HG03175 (cell line): ENCODE results near the gene RMND1.
"Not testable (repeated sequence)": the region's sequence is repeated elsewhere in the genome, so short reads cannot be mapped to it uniquely, and the experiment has no call there.

Source experiments
- ATAC-seq: cut with Tn5 transposase; IDR thresholded peaks from one replicate; pipeline ENCODE4 v1.9.1; 2021; ENCODE audit warnings: mild to moderate bottlenecking, moderate library complexity; ENCODE audit not compliant: unreplicated experiment

Gene RMND1

DNA sequence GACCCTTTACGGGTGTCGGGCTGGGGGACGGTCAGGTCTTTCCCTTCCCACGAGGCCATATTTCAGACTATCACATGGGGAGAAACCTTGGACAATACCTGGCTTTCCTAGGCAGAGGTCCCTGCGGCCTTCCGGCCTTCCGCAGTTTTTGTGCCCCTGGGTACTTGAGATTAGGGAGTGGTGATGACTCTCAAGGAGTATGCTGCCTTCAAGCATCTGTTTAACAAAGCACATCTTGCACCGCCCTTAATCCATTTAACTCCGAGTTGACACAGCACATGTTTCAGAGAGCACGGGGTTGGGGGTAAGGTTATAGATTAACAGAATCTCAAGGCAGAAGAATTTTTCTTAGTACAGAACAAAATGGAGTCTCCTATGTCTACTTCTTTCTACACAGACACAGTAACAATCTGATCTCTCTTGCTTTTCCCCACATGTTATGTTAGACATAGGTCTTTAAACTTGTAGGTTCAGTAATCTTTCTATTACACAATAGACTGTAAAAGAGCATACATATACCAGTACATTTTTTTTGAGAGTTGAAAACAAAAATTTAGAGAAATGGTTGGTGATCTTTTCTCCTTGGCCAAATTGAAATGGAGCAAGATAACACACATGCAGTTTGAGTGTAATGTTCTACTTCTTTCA, 3.9 kb upstream of the RMND1 start:
- ATAC-seq = not testable (repeated sequence)

DNA sequence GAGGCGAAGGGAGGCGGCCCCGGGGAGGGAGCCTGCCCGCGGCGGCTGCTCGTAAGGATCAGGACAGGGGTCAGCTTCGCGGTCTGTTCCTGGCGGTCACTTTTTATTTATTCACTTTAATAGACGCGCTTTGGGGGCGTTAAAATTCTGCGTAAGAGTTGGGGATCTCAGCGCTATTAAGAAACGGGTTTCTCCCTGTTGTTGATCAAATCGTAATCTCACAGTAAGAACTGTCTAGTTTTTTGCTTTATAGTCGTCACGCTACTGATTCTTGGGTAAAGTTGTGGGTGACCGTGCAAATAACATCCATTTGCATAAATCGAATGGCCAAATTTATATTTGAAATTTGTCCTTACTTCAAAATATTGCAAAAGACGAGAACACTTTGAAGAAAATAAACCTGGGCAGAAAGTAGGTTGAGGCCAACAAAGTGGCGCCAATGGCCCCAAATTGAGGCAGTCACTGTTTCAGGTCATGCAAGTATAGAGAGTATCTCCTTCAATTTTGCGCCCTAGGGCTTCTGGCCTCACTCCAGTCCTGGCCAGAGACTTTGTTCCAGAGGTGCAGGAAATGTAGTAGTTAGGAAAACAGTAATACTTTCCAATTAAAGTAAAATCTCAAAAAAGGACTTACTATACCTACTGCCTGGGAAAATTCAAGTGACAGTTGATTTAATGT, 963 bp upstream of the RMND1 start:
- ATAC-seq = no peak

DNA sequence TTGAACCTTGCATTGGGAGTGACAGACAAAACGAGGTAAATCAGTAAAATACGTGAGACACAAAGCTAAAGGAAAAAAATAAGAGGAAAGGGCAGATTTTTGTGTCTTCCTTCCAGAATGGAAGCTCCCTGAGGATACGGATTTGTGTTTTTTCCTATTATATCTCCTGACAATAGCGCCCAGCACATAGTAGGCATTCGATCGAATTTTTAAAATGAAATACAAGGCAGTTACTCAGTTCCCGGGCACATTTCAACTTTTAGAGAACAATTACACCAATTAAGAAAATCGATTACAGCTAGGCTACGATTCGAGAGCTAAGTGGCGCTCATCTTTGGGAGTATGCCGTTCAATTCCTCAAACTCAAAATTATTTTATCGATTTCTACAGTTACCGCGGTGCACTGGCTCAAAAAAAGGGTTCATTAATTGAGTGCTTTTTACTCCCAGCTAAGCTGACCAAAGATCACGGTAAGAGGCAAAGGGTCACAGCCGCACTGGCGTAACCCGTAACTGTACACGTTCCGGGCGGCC, 443 bp downstream of the RMND1 start:
- peak; percentile 43 for ATAC-seq

DNA sequence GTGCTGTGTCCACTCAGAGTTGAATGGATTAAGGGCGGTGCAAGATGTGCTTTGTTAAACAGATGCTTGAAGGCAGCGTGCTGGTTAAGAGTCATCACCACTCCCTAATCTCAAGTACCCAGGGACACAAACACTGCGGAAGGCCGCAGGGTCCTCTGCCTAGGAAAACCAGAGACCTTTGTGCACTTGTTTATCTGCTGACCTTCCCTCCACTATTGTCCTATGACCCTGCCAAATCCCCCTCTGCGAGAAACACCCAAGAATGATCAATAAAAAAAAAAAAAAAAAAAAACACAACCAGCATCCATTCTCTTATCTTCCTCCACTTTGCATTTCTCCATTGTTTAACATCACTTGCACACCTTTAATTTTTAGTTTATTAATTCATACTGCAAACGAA, 998 bp downstream of the RMND1 start:
- not testable (repeated sequence) for ATAC-seq

DNA sequence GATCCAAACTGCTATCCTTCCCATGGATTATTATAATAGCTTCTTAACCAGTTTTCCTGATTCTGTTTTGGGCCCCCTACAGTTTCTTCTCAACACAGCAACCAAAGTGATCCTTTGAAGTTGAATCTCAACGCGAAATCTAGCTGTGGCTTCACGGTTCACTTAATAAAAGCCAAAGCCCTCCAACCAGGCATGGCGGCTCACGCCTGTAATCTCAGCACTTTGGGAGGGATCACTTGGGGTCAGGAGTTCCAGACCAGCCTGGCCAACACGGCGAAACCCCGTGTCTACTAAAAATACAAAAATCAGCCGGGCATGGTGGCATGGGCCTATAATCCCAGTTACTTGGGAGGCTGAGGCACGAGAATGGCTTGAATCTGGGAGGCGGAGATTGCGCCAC, 3.3 kb downstream of the RMND1 start:
- ATAC-seq = no peak

DNA sequence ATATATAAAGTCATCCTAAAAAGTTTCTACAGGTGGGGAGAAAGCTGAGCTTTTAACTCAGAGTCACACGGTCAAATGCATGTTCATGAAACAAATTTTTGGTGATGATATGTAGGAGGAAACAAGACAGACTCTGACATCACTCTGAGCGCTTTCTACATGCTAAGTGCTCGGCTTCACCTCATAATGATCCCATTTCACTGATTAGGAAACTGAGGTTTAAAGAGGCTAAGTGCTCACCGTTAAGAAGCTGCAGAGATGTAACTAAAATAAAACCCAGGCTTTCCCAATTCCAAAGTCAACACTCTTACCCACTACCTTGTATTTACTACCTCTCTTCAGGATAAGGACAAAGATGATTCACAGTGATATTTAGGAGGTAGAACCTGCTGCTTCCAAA, 4.7 kb downstream of the RMND1 start:
- ATAC-seq = no peak

DNA sequence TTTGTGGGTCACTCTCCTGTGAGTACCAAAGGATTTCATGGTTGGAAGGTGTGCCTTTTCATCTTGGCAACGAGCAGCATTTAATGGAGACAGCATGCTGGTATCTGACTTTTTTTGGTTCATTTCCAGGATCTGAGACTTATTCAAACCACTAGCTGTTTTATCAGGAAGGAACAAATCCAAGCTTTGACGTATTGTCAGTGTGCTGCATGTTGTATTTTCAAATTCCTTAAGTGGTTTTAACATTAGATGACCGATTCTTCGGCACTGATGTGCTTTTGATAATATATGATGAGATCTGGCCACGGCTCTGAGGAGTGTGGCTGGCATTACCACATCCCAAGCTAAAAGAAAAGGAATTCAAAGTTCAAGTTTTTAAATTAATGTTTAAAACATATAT, 6.4 kb downstream of the RMND1 start:
- no peak for ATAC-seq

DNA sequence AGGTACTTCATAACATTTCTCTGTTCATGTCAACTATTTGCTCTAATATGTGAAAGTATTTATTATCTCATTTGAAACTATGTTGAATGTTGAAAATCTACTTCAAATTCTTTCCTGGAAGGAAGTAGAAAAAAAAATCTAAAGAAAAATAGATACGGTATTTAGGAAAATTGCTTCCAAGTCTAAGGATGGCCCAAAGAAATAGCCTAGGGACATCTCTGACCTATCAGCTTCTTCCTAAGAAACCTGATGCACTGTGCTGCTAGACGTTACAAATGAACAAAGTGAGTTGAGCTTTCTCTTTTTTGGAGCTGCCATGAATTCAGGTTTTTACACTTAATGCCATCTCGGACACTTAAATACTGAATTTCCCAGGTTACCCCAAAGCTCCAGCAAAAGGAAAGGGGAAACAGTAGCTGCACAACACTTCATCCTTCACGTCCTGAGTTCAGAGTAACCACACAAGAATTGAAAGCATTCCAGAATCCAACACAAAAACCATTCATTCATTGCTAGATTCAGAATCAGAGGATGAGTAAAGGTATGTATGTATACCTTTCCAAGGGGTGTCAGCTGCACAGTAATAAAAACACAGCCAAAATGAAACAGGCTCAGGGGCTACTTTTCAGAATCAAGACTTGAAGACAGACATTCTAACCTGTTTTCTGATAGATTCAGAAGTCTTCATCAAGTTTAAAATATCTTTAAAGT, 7.9 kb downstream of the RMND1 start:
- no peak for ATAC-seq

DNA sequence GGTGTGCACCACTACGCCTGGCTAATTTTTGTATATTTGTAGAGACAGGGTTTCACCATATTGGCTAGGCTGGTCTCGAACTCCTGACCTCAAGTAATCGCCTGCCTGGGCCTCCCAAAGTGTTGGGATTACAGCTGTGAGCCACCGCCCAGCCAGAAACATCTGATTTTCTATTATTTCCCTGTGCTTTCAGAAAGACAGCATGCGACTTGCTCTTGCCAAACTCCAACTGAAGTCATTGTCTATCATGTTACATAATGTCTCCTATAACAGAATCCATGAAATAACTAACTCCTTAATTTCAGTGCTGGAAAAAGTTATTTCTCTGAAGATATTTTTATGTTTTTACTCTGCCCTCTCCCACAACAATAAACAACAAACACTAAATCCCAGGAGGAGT, 8.5 kb downstream of the RMND1 start:
- no peak for ATAC-seq

DNA sequence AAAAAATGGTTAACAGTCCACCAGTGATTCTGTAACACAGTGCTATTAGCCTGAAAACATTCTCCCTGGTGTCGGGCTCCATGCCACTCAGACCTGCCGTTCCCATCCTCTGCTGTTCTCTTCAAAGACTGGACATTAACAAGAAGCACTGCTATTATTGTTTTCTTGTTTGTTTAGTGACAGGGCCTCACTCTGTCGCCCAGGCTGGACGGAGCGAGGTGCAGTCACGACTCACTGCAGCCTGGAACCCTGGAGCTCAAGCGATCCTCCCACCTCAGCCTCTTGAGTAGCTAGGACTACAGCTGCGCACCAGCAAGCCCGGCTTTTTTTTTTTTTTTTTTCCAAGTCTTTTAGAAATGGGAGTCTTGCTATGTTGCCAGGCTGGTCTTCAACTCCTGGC, 9.6 kb downstream of the RMND1 start:
- ATAC-seq = no peak

DNA sequence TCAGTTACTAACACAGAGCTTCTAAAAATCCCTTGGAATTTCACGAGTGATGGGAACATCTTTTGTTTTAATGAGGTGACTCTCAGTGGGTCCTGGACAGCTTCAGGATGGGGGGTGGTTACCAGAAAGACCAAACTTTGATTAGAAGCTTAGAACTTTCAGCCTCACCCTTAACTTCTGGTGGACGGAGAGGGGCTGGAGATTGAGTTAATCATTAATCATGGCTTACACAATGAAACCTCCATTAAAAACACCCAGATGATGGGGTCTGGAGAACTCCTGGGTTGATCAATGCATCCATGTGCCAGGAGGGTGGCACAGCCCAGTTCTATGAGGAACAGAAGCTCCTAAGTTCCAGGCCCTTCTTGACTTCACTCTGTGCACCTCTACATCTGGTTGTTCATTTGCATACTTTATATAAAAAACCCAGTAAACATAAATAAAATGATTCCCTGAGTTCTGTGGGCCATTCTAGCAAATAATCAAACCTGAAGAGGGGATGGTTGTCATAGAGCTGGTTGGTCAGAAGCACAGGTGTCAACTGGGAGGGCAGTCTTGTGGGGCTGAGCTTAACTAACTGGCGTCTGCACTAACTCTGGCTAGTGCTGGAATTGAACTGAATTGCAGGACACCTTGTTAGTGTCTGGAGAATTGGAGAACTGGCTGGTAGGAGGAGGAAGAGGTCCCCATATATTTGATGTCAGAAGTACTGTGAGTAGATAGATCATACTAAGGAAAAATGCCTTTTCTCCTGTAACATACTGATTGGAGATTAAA, 10.3 kb downstream of the RMND1 start:
- no peak for ATAC-seq

DNA sequence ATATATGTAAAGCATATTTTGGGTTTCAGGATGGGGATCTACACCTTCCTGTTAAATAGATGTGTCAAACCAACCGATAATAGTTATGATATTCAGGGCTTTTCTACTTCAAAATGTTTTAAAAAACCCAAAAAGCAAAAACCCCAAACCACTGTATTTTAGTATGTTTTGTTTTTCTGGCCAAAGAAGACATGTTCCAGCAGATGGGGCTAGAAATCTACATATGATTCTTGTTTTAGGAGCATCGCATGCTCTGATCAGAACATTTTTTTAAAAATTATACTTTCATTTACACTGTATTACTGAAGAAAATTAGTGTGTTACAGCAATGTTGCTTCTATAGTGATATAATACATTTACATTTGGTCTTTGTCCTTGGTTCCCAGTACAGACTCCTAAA, 11.0 kb downstream of the RMND1 start:
- no peak for ATAC-seq

DNA sequence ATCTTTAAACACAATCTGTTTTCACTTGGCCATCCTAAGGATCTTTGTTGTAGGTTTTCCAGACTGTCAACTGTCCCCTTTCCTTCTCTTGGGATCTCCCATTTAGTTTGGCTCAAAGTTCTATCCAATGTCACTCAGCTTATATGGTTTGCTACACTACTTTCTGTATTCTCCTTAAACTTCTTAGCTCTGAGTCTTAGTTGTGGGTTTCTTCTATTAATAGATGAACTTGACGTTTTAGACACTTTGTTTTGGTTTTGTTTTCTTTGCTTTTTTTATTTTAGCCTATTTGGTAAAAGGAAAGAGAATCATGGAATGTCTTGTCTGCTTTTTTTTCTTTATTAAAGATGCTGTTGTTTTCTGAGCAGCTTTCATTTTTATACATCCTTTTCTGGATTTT, 11.4 kb downstream of the RMND1 start:
- ATAC-seq = peak; percentile 67

DNA sequence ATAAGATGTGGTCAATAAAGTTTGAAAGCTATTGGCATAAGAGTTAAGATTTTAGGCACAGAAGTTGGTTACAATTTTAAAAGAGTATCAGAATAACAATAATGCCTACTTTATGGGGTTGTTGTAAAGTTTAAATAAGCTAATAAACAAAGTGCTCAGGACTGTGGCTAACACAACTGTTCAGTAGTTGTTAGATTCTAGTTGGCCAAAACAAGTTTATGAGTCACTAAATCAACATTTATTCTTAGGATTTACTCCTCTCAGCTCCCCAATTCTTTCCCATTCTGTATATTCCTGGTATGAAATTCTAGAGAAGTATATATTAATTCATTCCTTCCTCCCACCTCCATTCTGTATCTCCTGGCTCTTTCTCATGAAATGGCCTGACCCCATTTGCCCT, 14.5 kb downstream of the RMND1 start:
- no peak for ATAC-seq

DNA sequence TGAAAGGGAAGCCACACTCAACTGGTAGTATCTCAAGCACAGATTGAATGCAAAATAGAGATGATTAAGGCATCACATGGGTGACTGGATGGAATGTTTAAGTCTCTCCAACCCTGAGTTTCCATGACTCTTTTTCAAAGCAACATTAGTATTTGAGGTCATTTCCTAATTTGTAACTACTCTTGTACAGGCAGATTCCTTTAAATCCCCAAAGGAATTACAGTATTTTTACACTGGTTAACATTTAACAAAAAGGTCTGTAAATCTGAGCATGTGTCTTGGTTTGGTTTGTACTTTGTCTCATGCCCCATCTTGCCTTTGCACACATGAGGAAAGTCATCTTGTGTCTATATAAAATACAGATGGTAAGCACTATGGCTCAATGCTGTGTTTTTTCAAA, 15.1 kb downstream of the RMND1 start:
- ATAC-seq = no peak

DNA sequence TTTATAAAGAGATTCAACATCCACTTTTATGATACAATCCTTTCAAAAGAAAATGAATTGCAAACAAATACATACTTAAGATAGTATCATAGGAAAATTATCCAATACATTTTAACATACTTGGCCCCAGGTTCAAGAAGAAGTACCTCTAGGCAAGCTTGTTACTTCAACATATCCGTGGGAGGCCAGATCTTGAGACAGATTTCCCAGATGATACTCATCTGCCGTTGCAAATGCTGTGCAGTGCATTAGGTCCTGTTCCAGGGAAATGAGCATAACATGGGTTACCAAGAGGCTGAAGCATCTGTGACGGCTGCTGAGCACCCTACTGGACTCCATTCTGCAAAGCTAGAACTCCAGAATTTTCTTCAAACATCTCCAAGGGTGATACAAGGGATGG, 15.6 kb downstream of the RMND1 start:
- ATAC-seq = no peak

DNA sequence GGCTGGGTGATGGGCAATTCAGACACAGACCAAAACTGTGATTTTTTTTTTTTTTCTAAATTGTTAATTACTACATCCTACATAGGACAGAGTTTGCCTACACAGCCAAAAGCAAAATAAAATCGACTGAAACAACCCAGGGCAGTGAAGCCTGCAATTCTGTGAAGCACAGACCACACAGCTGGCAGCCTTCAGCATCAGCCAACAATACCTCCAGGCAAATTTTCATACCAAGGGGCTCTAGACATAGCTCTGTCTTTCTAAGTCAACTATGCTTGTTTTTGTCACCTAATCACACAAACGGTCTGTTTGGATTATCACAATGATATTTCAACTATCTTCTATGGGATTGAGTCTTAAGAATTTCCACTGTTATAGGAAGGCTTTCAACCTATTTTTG, 17.6 kb downstream of the RMND1 start:
- no peak for ATAC-seq

DNA sequence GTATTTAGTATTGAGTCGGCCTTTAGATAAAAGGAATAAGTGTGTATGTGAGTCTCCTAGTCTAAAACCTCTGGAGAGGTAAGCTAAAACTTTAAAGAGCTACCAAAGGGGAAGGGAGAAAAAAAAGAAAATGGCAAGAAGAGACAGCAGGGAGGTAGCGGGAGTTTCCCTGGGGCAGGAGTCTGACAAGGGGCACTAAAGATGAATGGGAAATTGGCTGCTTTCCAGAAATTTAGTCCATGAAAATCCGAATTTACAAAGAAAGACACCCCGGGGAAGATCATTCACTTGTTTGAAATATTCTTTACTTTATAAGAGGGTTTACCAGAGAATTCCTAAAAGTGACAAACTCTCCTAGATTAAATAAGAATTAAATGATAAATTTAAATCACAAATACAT, 19.3 kb downstream of the RMND1 start:
- ATAC-seq = no peak

DNA sequence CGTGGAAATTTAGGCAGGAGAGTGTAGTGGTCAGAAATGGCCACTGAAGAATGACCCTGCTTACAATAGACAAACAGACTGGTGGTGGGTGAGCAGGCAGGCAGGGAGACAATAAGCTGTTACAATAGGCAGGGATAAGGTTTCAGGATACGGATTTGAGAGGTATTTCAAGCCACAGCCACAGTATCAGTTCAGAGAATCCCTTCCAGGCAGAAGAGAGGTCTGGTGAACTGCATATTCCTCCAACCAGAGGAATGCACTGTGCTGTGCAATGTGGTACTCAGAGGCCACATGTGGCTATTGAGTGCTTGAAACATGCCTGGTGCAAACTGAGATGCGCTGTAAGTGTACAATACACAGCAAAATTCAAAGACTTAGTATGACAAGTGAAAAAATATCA, 20.6 kb downstream of the RMND1 start:
- ATAC-seq = no peak

DNA sequence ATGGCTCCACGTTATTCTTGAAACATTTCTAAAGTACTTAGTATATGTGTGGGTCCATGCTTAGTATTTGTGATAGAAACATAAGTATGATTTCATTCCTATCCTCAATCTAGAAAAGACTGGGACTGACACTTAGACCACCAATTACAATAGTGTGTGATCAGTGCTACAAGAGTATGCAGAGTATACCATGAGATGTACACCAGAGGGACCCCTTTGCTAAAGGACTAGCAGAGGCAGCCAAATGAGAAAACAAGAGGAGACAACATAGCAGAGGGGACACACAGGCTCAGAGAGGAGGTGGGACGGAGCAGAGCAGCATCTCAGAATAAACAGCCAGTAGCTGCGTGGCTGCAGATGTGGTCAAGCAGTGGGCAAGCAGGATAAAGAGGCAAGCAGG, 21.0 kb downstream of the RMND1 start:
- ATAC-seq = no peak

DNA sequence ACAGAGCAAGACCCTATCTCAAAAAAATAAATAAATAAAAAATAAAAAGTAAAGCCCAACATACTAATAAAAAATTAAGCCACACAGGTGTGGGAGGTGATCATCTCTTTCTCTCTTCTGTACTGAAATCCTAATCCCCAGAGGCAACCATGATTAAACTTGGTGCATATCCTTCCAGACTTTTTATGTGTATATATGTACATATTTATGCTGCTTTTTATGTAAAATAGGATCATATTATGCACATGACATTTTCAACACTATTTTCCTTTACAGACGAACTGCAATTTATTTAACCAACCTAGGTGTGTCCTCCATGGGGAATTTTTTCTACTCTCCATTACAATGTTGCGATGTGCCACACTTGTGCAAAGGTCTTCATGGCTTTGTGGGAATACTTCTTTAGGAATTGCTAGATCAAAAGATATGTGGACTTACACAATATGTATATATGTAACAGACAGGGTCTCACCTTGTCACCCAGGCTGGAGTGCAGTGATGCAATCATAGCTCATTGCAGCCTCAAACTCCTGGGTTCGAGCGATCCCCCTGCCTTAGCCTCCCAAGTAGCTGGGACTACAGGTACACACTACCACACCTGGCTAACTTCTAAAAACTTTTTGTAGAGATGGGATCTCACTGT, 23.7 kb downstream of the RMND1 start:
- ATAC-seq = no peak
